Left colon (tissue), 2 donors: ENCODE measurements around the gene ISM1. TPM values are rescaled to one million over a fixed set of nuclear protein-coding genes. Genes with fewer than 3 reads are reported as not detected.
"Not testable (repeated sequence)": the region's sequence is repeated elsewhere in the genome, so short reads cannot be mapped to it uniquely, and the experiment has no call there.

Experiments
- ATAC-seq: fragments of 200-7000 bp; cut with Tn5 transposase; one replicate; pipeline ENCODE4 v1.9.1; 2020; ENCODE audit warnings: mild to moderate bottlenecking, moderate library complexity
- DNase-seq, 2 donors: peaks; one replicate each; pipeline ENCODE4 v3.0.0-alpha.2; 2020
- intact Hi-C, 2 donors: fragments of 100-400 bp; cut with DNase I in 1 of 2; cut with micrococcal nuclease in 1 of 2; formaldehyde crosslinking; loops; one replicate each; pipeline versions ENCODE4 v1.11.2 to v1.14.0; 2022; cut with DNase I, micrococcal nuclease
- total RNA-seq, 2 donors: library from RNA; stranded (reverse); fragmentation: NEBNext Ultra II Directional; extraction: Animal tissue kit (Norgen Biotek cat#: 25700); gene quantifications; one replicate each; pipeline ENCODE4 v1.2.1, GENCODE V29; 2021
- donor health status: DM: no; HTN: no; CAD: no.
- donor health status: DM: yes; HTN: yes; CAD: no.

The ISM1 gene
- total RNA-seq, 2 donors from 2014 or later, result 0.18 to 0.25 TPM

- ATAC-seq (peak; percentile 62), DNase-seq (peak in 1 of 2 donors; percentile 34)
- intact Hi-C loops, result no loop called here
Observed at GRCh38 chr20:13220194-13220903, 725 bp upstream of the ISM1 start.

GRCh38 chr20:13221313-13221672, 219 bp downstream of the ISM1 start:
- DNase-seq (no peak), ATAC-seq (no peak)
- intact Hi-C loops, result no loop called here

- intact Hi-C loops, result no loop called here
- peak in 1 of 2 donors; percentile 60 for DNase-seq
- peak; percentile 84 for ATAC-seq
Observed at GRCh38 chr20:13221673-13222318, 722 bp downstream of the ISM1 start.

GRCh38 chr20:13222319-13222716, 1.2 kb downstream of the ISM1 start:
- DNase-seq (no peak), ATAC-seq (no peak)
- intact Hi-C loops, result no loop called here

- ATAC-seq, result no peak
- intact Hi-C loops, result no loop called here
- DNase-seq, result no peak
Observed at GRCh38 chr20:13223736-13224520, 2.9 kb downstream of the ISM1 start.

GRCh38 chr20:13226367-13226766, 5.3 kb downstream of the ISM1 start:
- no peak for DNase-seq
- ATAC-seq, result no peak
- intact Hi-C loops, result no loop called here

GRCh38 chr20:13228771-13229170, 7.7 kb downstream of the ISM1 start:
- ATAC-seq (no peak), DNase-seq (no peak)
- intact Hi-C loops, result no loop called here

GRCh38 chr20:13229538-13229937, 8.5 kb downstream of the ISM1 start:
- intact Hi-C loops, result no loop called here
- ATAC-seq (no peak), DNase-seq (no peak)

- DNase-seq (no peak), ATAC-seq (no peak)
- intact Hi-C loops, result no loop called here
Observed at GRCh38 chr20:13231031-13231752, 10.1 kb downstream of the ISM1 start.

- DNase-seq (no peak), ATAC-seq (no peak)
- intact Hi-C loops, result no loop called here
Observed at GRCh38 chr20:13232999-13233398, 11.9 kb downstream of the ISM1 start.

GRCh38 chr20:13234961-13235360, 13.9 kb downstream of the ISM1 start:
- ATAC-seq, result no peak
- DNase-seq, result no peak
- intact Hi-C loops, result no loop called here

- DNase-seq, ATAC-seq, intact Hi-C loops: not testable (repeated sequence)
Observed at GRCh38 chr20:13236360-13236759, 15.3 kb downstream of the ISM1 start.

GRCh38 chr20:13236990-13237720, 16.1 kb downstream of the ISM1 start:
- intact Hi-C loops, result no loop called here
- no peak for ATAC-seq

GRCh38 chr20:13238001-13238653, 17.1 kb downstream of the ISM1 start:
- intact Hi-C loops, result no loop called here
- no peak for DNase-seq
- no peak for ATAC-seq

More at GRCh38 chr20:13236990-13237720, 16.1 kb downstream of the ISM1 start:
- DNase-seq, result no peak

- ATAC-seq (no peak), DNase-seq (no peak)
- intact Hi-C loops, result no loop called here
Observed at GRCh38 chr20:13243826-13244376, 22.8 kb downstream of the ISM1 start.

- ATAC-seq (no peak), DNase-seq (no peak)
- intact Hi-C loops, result no loop called here
Observed at GRCh38 chr20:13245250-13245723, 24.2 kb downstream of the ISM1 start.

GRCh38 chr20:13249118-13249797, 28.2 kb downstream of the ISM1 start:
- DNase-seq (no peak), ATAC-seq (no peak)
- intact Hi-C loops, result no loop called here
